Ovary (tissue), 9 donors: Measurements from ENCODE around the gene NDOR1. TPM values are rescaled to one million over a fixed set of nuclear protein-coding genes. Genes with fewer than 3 reads are reported as not detected.

Experiments
- DNase-seq, 5 donors: peaks; one replicate each; pipeline ENCODE4 v3.0.0-alpha.2; 2019 to 2020
- H3K27ac ChIP-seq, 2 donors: fragments of 200-600 bp; one replicate each; pipeline versions ENCODE4 v1.5.1 to v1.8.0; 2019 to 2022
- H3K27me3 ChIP-seq: fragments of 200-600 bp; one replicate; pipeline ENCODE4 v1.8.0; 2022
- H3K36me3 ChIP-seq: fragments of 200-600 bp; sonication (generic); one replicate; pipeline ENCODE4 v1.5.1; 2019
- H3K4me1 ChIP-seq: one replicate; pipeline ENCODE4 v1.8.1; 2013; ENCODE audit warnings: mild to moderate bottlenecking, moderate library complexity; ENCODE audit not compliant: insufficient read depth
- H3K4me3 ChIP-seq: fragments of 200-600 bp; sonication (generic); one replicate; pipeline ENCODE4 v1.5.1; 2017
- H3K9me3 ChIP-seq, 2 donors: fragments of 200-600 bp in 1 of 2; sonication (generic) in 1 of 2; one replicate each; pipeline versions ENCODE4 v1.5.1 to v1.8.1; 2013 to 2019; ENCODE audit warnings: mild to moderate bottlenecking in 1 of 2, moderate library complexity in 1 of 2
- CTCF ChIP-seq, 3 donors: fragments of 450-650 bp in 2 of 3; fragments of 200-600 bp in 1 of 3; IDR thresholded peaks; one replicate each; pipeline versions ENCODE4 v1.5.1 to v1.8.0; 2016 to 2022; ENCODE audit warnings: antibody characterized with exemption in 3 of 3, mild to moderate bottlenecking in 1 of 3
- EP300 ChIP-seq: sonication (generic); formaldehyde crosslinking; IDR thresholded peaks from one replicate; pipeline ENCODE4 v1.6.1; 2017; ENCODE audit warnings: antibody characterized with exemption
- POLR2A ChIP-seq: fragments of 450-650 bp; IDR thresholded peaks from one replicate; pipeline ENCODE4 v1.6.1; 2017; ENCODE audit warnings: antibody characterized with exemption, mild to moderate bottlenecking, moderate library complexity
- WGBS, 3 donors: extraction: QIAGEN DNeasy Blood & Tissue Kit in 1 of 3; methylation state at CpG; one replicate each; pipeline versions ENCODE4 v1.1.5 to v1.1.7; 2013 to 2017; 5-methylcytosine and 5-hydroxymethylcytosine counted together
- intact Hi-C, 4 donors: fragments of 100-400 bp; cut with DNase I; formaldehyde crosslinking; loops; one replicate each; pipeline versions ENCODE4 v1.11.0 to v1.15.1; 2022 to 2023
- polyA plus RNA-seq, 2 donors: library from polyadenylated mRNA; stranded (reverse); fragments of 200-250 nt in 1 of 2; fragments of 350-450 nt in 1 of 2; fragmentation: Illumina TruSeq in 1 of 2; extraction: RNeasy Lipid Tissue Mini Kit (QIAGEN cat#74804) in 1 of 2; gene quantifications; one replicate each; pipeline ENCODE4 v1.2.3, GENCODE V29; 2013 to 2014
- total RNA-seq, 7 donors: library from RNA; depleted of rRNA in 2 of 7; stranded (reverse); fragments of >200 nt in 2 of 7; fragmentation: NEBNext Ultra II Directional in 3 of 7; extraction: Animal tissue kit (Norgen Biotek cat#: 25700) in 3 of 7; gene quantifications; one replicate each; pipeline versions ENCODE4 v1.1.0 to v1.2.4, GENCODE V29; 2016 to 2023
- donor health status: DM: no; HTN: no; CAD: no; lungs with moderate emphysema.
- donor health status: DM: no; HTN: no; CAD: no.
- donor health status: Bipolar disorder and iron deficiency.
- donor health status: DM: yes; HTN: yes; CAD: no.
- donor health status: DM: no; HTN: no; CAD: no.
- donor health status: DM: yes; HTN: yes; CAD: no.

The NDOR1 gene
- total and polyA plus RNA-seq, 9 donors: 1.1 to 15.2 (median 9.0) TPM

GRCh38 chr9:137176302-137177182, 29.0 kb upstream of the NDOR1 start:
- H3K9me3 ChIP-seq: no peaks in the 10 kb centered on the region

GRCh38 chr9:137178201-137178938, 27.1 kb upstream of the NDOR1 start:
- intact Hi-C loops: no loop called here
- 84 to 87% (median 84%) methylated on average over 22 to 23 of the region's 23 CpGs for WGBS, 3 donors
- no peak for DNase-seq
- Histone ChIP-seq H3K27me3 (no peaks in the 10 kb centered on the region), H3K9me3 (no peaks in the 10 kb centered on the region), H3K4me1 (no peaks in the 10 kb centered on the region), H3K36me3 (no peaks in the 10 kb centered on the region), H3K4me3 (no peak overlapping the region), H3K27ac (no peak overlapping the region)
- TF ChIP-seq EP300 (no peak), POLR2A (no peak), CTCF (IDR thresholded peaks at IDR 0.05) (no peak)

More at GRCh38 chr9:137176302-137177182, 29.0 kb upstream of the NDOR1 start:
- H3K27ac ChIP-seq: no peak overlapping the region
- H3K4me3 ChIP-seq: no peak overlapping the region
- H3K36me3 ChIP-seq: no peaks in the 10 kb centered on the region
- no peaks in the 10 kb centered on the region for H3K4me1 ChIP-seq
- no peak for TF ChIP-seq POLR2A
- H3K27me3 ChIP-seq: no peaks in the 10 kb centered on the region
- intact Hi-C loops: no loop called here
- 47 to 55% (median 51%) methylated on average over 17 of the region's 17 CpGs for WGBS, 3 donors
- DNase-seq: no peak

- Histone ChIP-seq H3K4me1 (no peaks in the 10 kb centered on the region), H3K4me3 (no peak overlapping the region), H3K27ac (no peak overlapping the region), H3K9me3 (no peaks in the 10 kb centered on the region), H3K36me3 (no peaks in the 10 kb centered on the region), H3K27me3 (no peaks in the 10 kb centered on the region)
- 83 to 86% (median 85%) methylated on average over 18 to 19 of the region's 19 CpGs for WGBS, 3 donors
- TF ChIP-seq CTCF (IDR thresholded peaks at IDR 0.05) (no peak), EP300 (no peak), POLR2A (no peak)
- intact Hi-C loops: no loop called here
- no peak for DNase-seq
Observed at GRCh38 chr9:137178939-137179630, 26.4 kb upstream of the NDOR1 start.

- DNase-seq: no peak
- Histone ChIP-seq H3K4me1 (no peaks in the 10 kb centered on the region), H3K9me3 (no peaks in the 10 kb centered on the region), H3K4me3 (no peak overlapping the region), H3K27ac (no peak overlapping the region), H3K27me3 (no peaks in the 10 kb centered on the region), H3K36me3 (no peaks in the 10 kb centered on the region)
- WGBS, 3 donors: 86 to 96% (median 94%) methylated on average over 17 of the region's 17 CpGs
- intact Hi-C loops: no loop called here
- TF ChIP-seq POLR2A (no peak), CTCF (IDR thresholded peaks at IDR 0.05) (no peak), EP300 (no peak)
Observed at GRCh38 chr9:137179761-137180160, 25.7 kb upstream of the NDOR1 start.
